Astrocyte (in vitro differentiated cells and primary cell): ENCODE results near the gene ALPL.

Experiments
- CTCF ChIP-seq: IDR thresholded peaks from 2 replicates; pipeline ENCODE4 v1.5.1; 2011; ENCODE audit warnings: low read depth, mild to moderate bottlenecking, inconsistent platforms, low read length, moderate library complexity; ENCODE audit not compliant: insufficient read depth
- EZH2 ChIP-seq: IDR thresholded peaks from 2 replicates; pipeline ENCODE4 v1.6.1; 2012; ENCODE audit warnings: mild to moderate bottlenecking, low read length, inconsistent platforms; ENCODE audit not compliant: insufficient read depth

GRCh38 chr1:21613072-21613867 lies 104.0 kb downstream of the ALPL start:
- TF ChIP-seq CTCF, result no peak
- no peak for TF ChIP-seq EZH2
